GM12801 (cell line): ENCODE results near the gene CLCF1.

ENCODE experiments used
- CTCF ChIP-seq: IDR thresholded peaks from one replicate; pipeline ENCODE4 v1.5.1; 2011; ENCODE audit warnings: control low read depth; ENCODE audit not compliant: insufficient read length; ENCODE audit errors: extremely low read depth

CLCF1 gene

GRCh38 chr11:67357831-67358670 is 15.3 kb downstream of the CLCF1 start:
- no peak for TF ChIP-seq CTCF

- TF ChIP-seq CTCF = peak; percentile 81
Observed at GRCh38 chr11:67356864-67357561, 16.4 kb downstream of the CLCF1 start.

- TF ChIP-seq CTCF = no peak
Observed at GRCh38 chr11:67356387-67356863, 17.0 kb downstream of the CLCF1 start.

- TF ChIP-seq CTCF = no peak
Observed at GRCh38 chr11:67355794-67356386, 17.5 kb downstream of the CLCF1 start.

- TF ChIP-seq CTCF = no peak
Observed at GRCh38 chr11:67355023-67355793, 18.2 kb downstream of the CLCF1 start.

GRCh38 chr11:67354075-67355022 is 19.0 kb downstream of the CLCF1 start:
- no peak for TF ChIP-seq CTCF
